Loucy (cell line): ENCODE data around the gene MARK3.

ENCODE experiments used
- CTCF ChIP-seq: fragments of 200-600 bp; sonication (generic); conservative IDR thresholded peaks from 2 replicates; pipeline ENCODE4 v1.5.1; 2014; ENCODE audit warnings: mild to moderate bottlenecking, antibody characterized with exemption, low read length
- EZH2phosphoT487 ChIP-seq: fragments of 200-600 bp; IDR thresholded peaks from 2 replicates; pipeline ENCODE4 v1.6.1; 2018; ENCODE audit warnings: antibody characterized with exemption, mild to moderate bottlenecking, moderate library complexity, borderline replicate concordance

- TF ChIP-seq CTCF = no peak
- no peak for TF ChIP-seq EZH2phosphoT487
Measured at GRCh38 chr14:103489621-103490020, 104.4 kb downstream of the MARK3 start.
